ENCODE results near the gene SLC2A6. TPM values are rescaled to one million over a fixed set of nuclear protein-coding genes. Genes with fewer than 3 reads are reported as not detected.

The SLC2A6 gene
- total RNA-seq, 1 donor from 2014 or later = 10.5 TPM

DNA sequence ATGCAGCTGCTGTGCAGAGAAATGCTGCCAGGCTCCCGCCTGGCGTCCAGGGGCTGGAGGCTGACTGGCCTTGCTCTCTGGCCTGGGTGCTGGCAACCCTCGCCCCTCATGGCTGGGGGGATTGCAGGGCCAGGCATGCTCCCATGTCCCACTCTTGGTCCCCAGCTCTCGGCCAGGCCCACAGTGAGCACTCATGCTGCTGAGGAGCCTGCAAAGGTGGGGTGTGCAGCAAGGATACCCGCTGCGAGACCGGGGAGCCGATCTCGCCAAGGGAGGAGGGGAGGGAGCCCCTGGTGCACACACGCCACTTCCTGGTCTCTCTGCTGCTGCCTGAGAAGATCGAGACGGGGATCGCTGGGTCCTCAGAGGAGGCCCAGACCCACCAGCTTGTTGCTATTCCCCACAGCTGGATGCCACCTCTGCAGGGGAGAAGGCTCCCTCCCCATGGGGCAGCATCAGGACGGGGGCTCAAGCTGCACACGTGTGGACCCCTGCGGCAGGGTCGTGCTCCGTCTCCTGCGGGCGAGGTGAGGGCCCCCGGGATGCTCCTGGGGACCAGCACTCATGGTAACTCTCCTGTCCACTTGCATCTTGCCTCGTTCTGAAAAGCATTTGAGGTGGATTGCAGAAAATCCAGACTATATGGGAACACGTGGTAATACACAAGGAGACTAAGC, 33.5 kb downstream of the SLC2A6 start:
- H3K9me3 ChIP-seq = no peaks in the 10 kb centered on the region
- no peak overlapping the region for H3K27ac ChIP-seq
- DNase-seq (no peak), ATAC-seq (no peak)
- no peaks in the 10 kb centered on the region for H3K36me3 ChIP-seq
- H3K4me1 ChIP-seq = no peaks in the 10 kb centered on the region
- H3K27me3 ChIP-seq (ENCODE audit: low read depth) = no peaks in the 10 kb centered on the region
- H3K4me3 ChIP-seq = no peak overlapping the region
- TF ChIP-seq, protein P1, sequence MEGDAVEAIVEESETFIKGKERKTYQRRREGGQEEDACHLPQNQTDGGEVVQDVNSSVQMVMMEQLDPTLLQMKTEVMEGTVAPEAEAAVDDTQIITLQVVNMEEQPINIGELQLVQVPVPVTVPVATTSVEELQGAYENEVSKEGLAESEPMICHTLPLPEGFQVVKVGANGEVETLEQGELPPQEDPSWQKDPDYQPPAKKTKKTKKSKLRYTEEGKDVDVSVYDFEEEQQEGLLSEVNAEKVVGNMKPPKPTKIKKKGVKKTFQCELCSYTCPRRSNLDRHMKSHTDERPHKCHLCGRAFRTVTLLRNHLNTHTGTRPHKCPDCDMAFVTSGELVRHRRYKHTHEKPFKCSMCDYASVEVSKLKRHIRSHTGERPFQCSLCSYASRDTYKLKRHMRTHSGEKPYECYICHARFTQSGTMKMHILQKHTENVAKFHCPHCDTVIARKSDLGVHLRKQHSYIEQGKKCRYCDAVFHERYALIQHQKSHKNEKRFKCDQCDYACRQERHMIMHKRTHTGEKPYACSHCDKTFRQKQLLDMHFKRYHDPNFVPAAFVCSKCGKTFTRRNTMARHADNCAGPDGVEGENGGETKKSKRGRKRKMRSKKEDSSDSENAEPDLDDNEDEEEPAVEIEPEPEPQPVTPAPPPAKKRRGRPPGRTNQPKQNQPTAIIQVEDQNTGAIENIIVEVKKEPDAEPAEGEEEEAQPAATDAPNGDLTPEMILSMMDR (IDR thresholded peaks at IDR 0.05) = no peak
- intact Hi-C loops (cut with DNase I) = no loop called here

DNA sequence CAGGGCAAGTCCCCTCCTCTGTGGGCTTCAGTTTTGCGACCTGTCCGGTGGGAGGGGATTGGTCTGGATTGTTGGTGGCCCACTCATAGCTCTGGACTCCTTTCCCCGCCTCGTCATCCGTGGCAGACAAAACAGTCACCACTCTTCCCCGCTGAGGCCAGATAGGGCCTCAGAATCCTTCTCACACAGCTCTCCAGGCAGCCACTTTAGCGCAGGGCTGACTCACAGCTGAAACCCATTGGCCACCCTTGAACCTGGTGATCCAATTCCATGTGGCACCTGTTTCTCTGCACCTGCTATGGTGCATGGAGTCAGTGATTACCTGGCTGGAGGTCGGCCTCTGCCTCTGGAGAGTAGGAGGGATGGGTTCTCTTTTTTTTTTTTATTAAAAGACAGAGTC, 34.9 kb downstream of the SLC2A6 start:
- DNase-seq = no peak
- no peak for ATAC-seq
- intact Hi-C loops (cut with DNase I) = no loop called here
- H3K36me3 ChIP-seq = no peaks in the 10 kb centered on the region
- H3K4me3 ChIP-seq = no peak overlapping the region
- no peaks in the 10 kb centered on the region for H3K4me1 ChIP-seq
- H3K9me3 ChIP-seq = no peaks in the 10 kb centered on the region
- no peak overlapping the region for H3K27ac ChIP-seq
- H3K27me3 ChIP-seq (ENCODE audit: low read depth) = no peaks in the 10 kb centered on the region
- TF ChIP-seq, protein P1 (IDR thresholded peaks at IDR 0.05) = no peak

DNA sequence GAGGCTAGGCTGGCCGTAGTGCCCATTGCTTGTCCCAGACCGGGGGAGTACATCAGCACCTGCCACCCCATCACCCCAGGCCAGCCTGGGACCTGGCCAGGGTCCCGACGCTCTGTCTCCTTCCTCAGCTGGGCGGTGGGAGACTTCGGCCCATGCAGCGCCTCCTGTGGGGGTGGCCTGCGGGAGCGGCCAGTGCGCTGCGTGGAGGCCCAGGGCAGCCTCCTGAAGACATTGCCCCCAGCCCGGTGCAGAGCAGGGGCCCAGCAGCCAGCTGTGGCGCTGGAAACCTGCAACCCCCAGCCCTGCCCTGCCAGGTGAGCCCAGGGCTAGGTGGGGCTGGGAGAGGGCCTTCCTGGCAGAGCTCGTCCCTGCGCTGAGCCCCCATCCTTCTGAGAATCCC, 35.7 kb downstream of the SLC2A6 start:
- TF ChIP-seq, protein P1 (IDR thresholded peaks at IDR 0.05) = no peak
- ATAC-seq (no peak), DNase-seq (no peak)
- H3K27ac ChIP-seq = no peak overlapping the region
- H3K36me3 ChIP-seq = no peaks in the 10 kb centered on the region
- no peaks in the 10 kb centered on the region for H3K4me1 ChIP-seq
- no peaks in the 10 kb centered on the region for H3K9me3 ChIP-seq
- no peaks in the 10 kb centered on the region for H3K27me3 ChIP-seq (ENCODE audit: low read depth)
- no peak overlapping the region for H3K4me3 ChIP-seq
- intact Hi-C loops (cut with DNase I) = no loop called here

DNA sequence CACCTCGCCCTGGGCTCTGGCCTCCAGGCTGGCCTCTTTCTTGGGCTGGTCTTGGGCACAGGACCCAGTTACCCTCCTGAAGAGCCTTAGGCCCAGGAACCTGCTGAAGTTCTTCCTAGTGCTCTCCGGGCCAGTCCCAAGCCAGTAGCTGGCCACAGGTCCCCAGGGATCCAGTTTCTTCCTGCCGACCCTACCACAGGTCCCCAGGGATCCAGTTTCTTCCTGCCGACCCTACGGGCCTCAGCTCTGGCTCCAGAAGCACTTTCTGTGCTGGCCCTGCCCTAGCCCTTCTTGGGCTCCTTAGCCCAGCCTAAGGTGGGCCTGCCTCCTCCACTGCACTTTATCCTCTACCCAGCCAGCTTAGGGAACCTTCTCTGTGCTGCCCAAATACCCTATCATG, 37.3 kb downstream of the SLC2A6 start:
- TF ChIP-seq, protein P1 (IDR thresholded peaks at IDR 0.05) = no peak
- Histone ChIP-seq H3K27me3 (ENCODE audit: low read depth) (no peaks in the 10 kb centered on the region), H3K4me1 (no peaks in the 10 kb centered on the region), H3K9me3 (no peaks in the 10 kb centered on the region), H3K27ac (no peak overlapping the region), H3K36me3 (no peaks in the 10 kb centered on the region), H3K4me3 (no peak overlapping the region)
- no peak for DNase-seq
- intact Hi-C loops (cut with DNase I) = no loop called here
- ATAC-seq = no peak

DNA sequence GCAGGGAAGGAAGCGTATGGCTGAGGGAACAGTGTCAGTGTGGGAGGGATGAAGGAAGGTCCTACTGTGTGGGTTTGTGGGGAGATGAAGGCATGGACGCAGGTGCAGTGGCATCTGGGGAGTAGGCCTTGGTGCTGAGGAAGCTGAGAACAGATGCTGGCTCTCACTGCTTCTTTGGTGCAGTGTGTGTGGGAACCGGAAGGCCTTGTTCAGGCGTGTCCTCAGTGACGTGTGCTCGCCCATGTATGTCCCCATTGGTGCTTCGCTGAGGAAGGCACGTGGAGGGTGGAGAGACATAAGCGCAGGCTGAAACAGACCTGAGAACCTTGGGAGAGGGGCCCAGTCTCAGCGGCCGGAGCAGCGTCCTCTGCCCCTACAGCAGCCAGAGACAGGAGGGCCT, 38.0 kb downstream of the SLC2A6 start:
- ATAC-seq = no peak
- Histone ChIP-seq H3K27ac (no peak overlapping the region), H3K36me3 (no peaks in the 10 kb centered on the region), H3K4me3 (no peak overlapping the region), H3K4me1 (no peaks in the 10 kb centered on the region), H3K27me3 (ENCODE audit: low read depth) (no peaks in the 10 kb centered on the region), H3K9me3 (no peaks in the 10 kb centered on the region)
- no peak for DNase-seq
- intact Hi-C loops (cut with DNase I) = no loop called here
- TF ChIP-seq, protein P1 (IDR thresholded peaks at IDR 0.05) = no peak
